KMS-11 (cell line): ENCODE data around the gene NAMPT.

Source experiments
- H2AFZ ChIP-seq: fragments of 200-600 bp; sonication (generic); 2 replicates; pipeline ENCODE4 v1.6.1; 2016; ENCODE audit warnings: antibody characterized with exemption, mixed run types, low read depth
- H3K27ac ChIP-seq: fragments of 200-600 bp; sonication (generic); 2 replicates; pipeline ENCODE4 v1.6.1; 2016; ENCODE audit warnings: mild to moderate bottlenecking, mixed run types
- H3K27me3 ChIP-seq: fragments of 200-600 bp; sonication (generic); 2 replicates; pipeline ENCODE4 v1.6.1; 2017; ENCODE audit warnings: mild to moderate bottlenecking, low read depth, mixed run types, moderate library complexity; ENCODE audit not compliant: insufficient read depth
- H3K36me3 ChIP-seq: fragments of 200-600 bp; sonication (generic); 2 replicates; pipeline ENCODE4 v1.6.1; 2017; ENCODE audit warnings: mild to moderate bottlenecking, mixed run types; ENCODE audit not compliant: insufficient read depth
- H3K4me1 ChIP-seq: fragments of 200-600 bp; sonication (generic); 2 replicates; pipeline ENCODE4 v1.6.1; 2016; ENCODE audit warnings: mild to moderate bottlenecking, low read depth, mixed run types; ENCODE audit not compliant: poor library complexity, severe bottlenecking
- H3K4me2 ChIP-seq: fragments of 200-600 bp; sonication (generic); 2 replicates; pipeline ENCODE4 v1.7.0; 2016; ENCODE audit warnings: mild to moderate bottlenecking, mixed run types
- H3K4me3 ChIP-seq: fragments of 200-600 bp; sonication (generic); IDR thresholded peaks from 2 replicates; pipeline ENCODE4 v1.6.1; 2017; ENCODE audit warnings: low read depth, low read length, mixed read lengths; ENCODE audit not compliant: insufficient read depth
- H3K79me2 ChIP-seq: fragments of 200-600 bp; sonication (generic); 2 replicates; pipeline ENCODE4 v1.6.1; 2016; ENCODE audit warnings: low read depth, mixed run types; ENCODE audit not compliant: insufficient read depth
- H3K9ac ChIP-seq: fragments of 200-600 bp; sonication (generic); 2 replicates; pipeline ENCODE4 v1.6.1; 2016; ENCODE audit warnings: mild to moderate bottlenecking, mixed run types
- H4K20me1 ChIP-seq: fragments of 200-600 bp; sonication (generic); 2 replicates; pipeline ENCODE4 v1.6.1; 2016; ENCODE audit warnings: mild to moderate bottlenecking, mixed run types; ENCODE audit not compliant: insufficient read depth
- CTCF ChIP-seq: fragments of 200-600 bp; sonication (generic); conservative IDR thresholded peaks from 2 replicates; pipeline ENCODE4 v1.6.1; 2017; ENCODE audit warnings: low read depth, mild to moderate bottlenecking, antibody characterized with exemption, low read length, moderate library complexity, mixed read lengths

NAMPT gene

GRCh38 chr7:106205621-106206222 is 79.1 kb downstream of the NAMPT start:
- TF ChIP-seq CTCF = no peak
- Histone ChIP-seq H4K20me1 (no peaks in the 10 kb centered on the region), H3K4me2 (no peak overlapping the region), H3K27ac (no peak overlapping the region), H3K9ac (no peak overlapping the region), H3K36me3 (no peaks in the 10 kb centered on the region), H3K4me1 (no peaks in the 10 kb centered on the region), H3K79me2 (no peaks in the 10 kb centered on the region), H3K4me3 (no peak overlapping the region), H2AFZ (no peak overlapping the region), H3K27me3 (no peaks in the 10 kb centered on the region)

- no peaks in the 10 kb centered on the region for H3K27me3 ChIP-seq
- no peak for TF ChIP-seq CTCF
Observed at GRCh38 chr7:106203473-106203872, 81.3 kb downstream of the NAMPT start.

GRCh38 chr7:106201164-106201563 is 83.6 kb downstream of the NAMPT start:
- Histone ChIP-seq H3K27me3 (no peaks in the 10 kb centered on the region), H3K4me2 (no peak overlapping the region), H3K79me2 (no peaks in the 10 kb centered on the region), H2AFZ (no peak overlapping the region), H3K9ac (no peak overlapping the region), H3K36me3 (no peaks in the 10 kb centered on the region), H3K4me1 (no peaks in the 10 kb centered on the region), H3K4me3 (no peak overlapping the region), H4K20me1 (no peaks in the 10 kb centered on the region), H3K27ac (no peak overlapping the region)
- no peak for TF ChIP-seq CTCF

More at GRCh38 chr7:106203473-106203872, 81.3 kb downstream of the NAMPT start:
- H4K20me1 ChIP-seq = no peaks in the 10 kb centered on the region
- H3K4me3 ChIP-seq = no peak overlapping the region
- H3K4me2 ChIP-seq = no peak overlapping the region
- H3K27ac ChIP-seq = no peak overlapping the region
- H3K36me3 ChIP-seq = no peaks in the 10 kb centered on the region
- no peaks in the 10 kb centered on the region for H3K4me1 ChIP-seq
- no peak overlapping the region for H2AFZ ChIP-seq
- H3K9ac ChIP-seq = no peak overlapping the region
- no peaks in the 10 kb centered on the region for H3K79me2 ChIP-seq

GRCh38 chr7:106199813-106200364 is 84.9 kb downstream of the NAMPT start:
- H4K20me1 ChIP-seq = no peaks in the 10 kb centered on the region
- no peak for TF ChIP-seq CTCF
- no peaks in the 10 kb centered on the region for H3K79me2 ChIP-seq
- no peak overlapping the region for H2AFZ ChIP-seq
- H3K4me1 ChIP-seq = no peaks in the 10 kb centered on the region
- H3K27me3 ChIP-seq = no peaks in the 10 kb centered on the region
- H3K4me3 ChIP-seq = no peak overlapping the region
- no peak overlapping the region for H3K9ac ChIP-seq
- no peak overlapping the region for H3K27ac ChIP-seq
- no peaks in the 10 kb centered on the region for H3K36me3 ChIP-seq
- no peak overlapping the region for H3K4me2 ChIP-seq
